Testis (tissue), 3 donors: ENCODE measurements around the gene ZNF500. TPM values are rescaled to one million over a fixed set of nuclear protein-coding genes. Genes with fewer than 3 reads are reported as not detected.

Source experiments
- DNase-seq: peaks from one replicate; pipeline ENCODE4 v3.0.0-alpha.2; 2019
- H3K27ac ChIP-seq, 2 donors: fragments of 200-600 bp; sonication (generic); one replicate each; pipeline ENCODE4 v1.5.1; 2019
- H3K27me3 ChIP-seq: fragments of 200-600 bp; sonication (generic); one replicate; pipeline ENCODE4 v1.5.1; 2019
- H3K36me3 ChIP-seq: fragments of 200-600 bp; sonication (generic); one replicate; pipeline ENCODE4 v1.5.1; 2017; ENCODE audit warnings: low read depth; ENCODE audit errors: missing control alignments
- H3K4me1 ChIP-seq: fragments of 200-600 bp; sonication (generic); one replicate; pipeline ENCODE4 v1.5.1; 2019
- H3K4me3 ChIP-seq, 2 donors: fragments of 200-600 bp; sonication (generic); one replicate each; pipeline ENCODE4 v1.5.1; 2017 to 2019
- H3K9me3 ChIP-seq: fragments of 200-600 bp; sonication (generic); one replicate; pipeline ENCODE4 v1.5.1; 2017
- CTCF ChIP-seq, 3 experiments: fragments of 450-650 bp in 2 of 3; fragments of 200-600 bp in 1 of 3; sonication (generic) in 1 of 3; IDR thresholded peaks; one replicate each; pipeline ENCODE4 v1.5.1; 2016 to 2019; ENCODE audit warnings: antibody characterized with exemption in 3 of 3, mild to moderate bottlenecking in 2 of 3, moderate library complexity in 1 of 3
- POLR2A ChIP-seq: fragments of 450-650 bp; IDR thresholded peaks from one replicate; pipeline ENCODE4 v1.6.1; 2017; ENCODE audit warnings: antibody characterized with exemption, mild to moderate bottlenecking, moderate library complexity
- WGBS, 2 donors: methylation state at CpG; one replicate each; pipeline ENCODE4 v1.1.5; 2018; 5-methylcytosine and 5-hydroxymethylcytosine counted together
- intact Hi-C: fragments of 100-400 bp; cut with DNase I; formaldehyde crosslinking; loops from one replicate; pipeline ENCODE4 v1.15.1; 2023; ENCODE audit warnings: low total_unique reads
- polyA plus RNA-seq: library from polyadenylated mRNA; stranded (reverse); fragments of 350-450 nt; fragmentation: Illumina TruSeq; extraction: RNeasy Lipid Tissue Mini Kit (QIAGEN cat#74804); gene quantifications from one replicate; pipeline ENCODE4 v1.2.3, GENCODE V29; 2014; ENCODE audit warnings: low read depth, low replicate concordance; ENCODE audit not compliant: insufficient read depth
- total RNA-seq, 2 donors: library from RNA; depleted of rRNA; stranded (reverse); fragments of >200 nt; gene quantifications; one replicate each; pipeline ENCODE4 v1.2.3, GENCODE V29; 2016

ZNF500 gene
- total and polyA plus RNA-seq, 3 donors from 2014 or later: 12.5 to 24.9 (median 24.3) TPM

GRCh38 chr16:4760221-4760910 is 6.6 kb downstream of the ZNF500 start:
- Histone ChIP-seq H3K27ac (no peak overlapping the region), H3K36me3 (no peaks in the 10 kb centered on the region), H3K4me1 (peaks cover under 1% of the 10 kb centered on the region), H3K9me3 (no peaks in the 10 kb centered on the region), H3K4me3 (no peak overlapping the region), H3K27me3 (no peaks in the 10 kb centered on the region)
- no peak for DNase-seq
- WGBS, 2 donors: 86 to 91% methylated on average over 21 to 23 of the region's 23 CpGs
- intact Hi-C loops: loop anchor here (10.0 kb wide), 1 partner anchor 156 kb away; no protein-coding TSS in a partner anchor
- no peak for TF ChIP-seq POLR2A
- TF ChIP-seq CTCF (IDR thresholded peaks at IDR 0.05): no peak

GRCh38 chr16:4755687-4756086 is 11.3 kb downstream of the ZNF500 start:
- Histone ChIP-seq H3K36me3 (no peaks in the 10 kb centered on the region), H3K27me3 (no peaks in the 10 kb centered on the region), H3K4me1 (no peaks in the 10 kb centered on the region), H3K9me3 (no peaks in the 10 kb centered on the region), H3K4me3 (no peak overlapping the region), H3K27ac (no peak overlapping the region)
- TF ChIP-seq POLR2A (no peak), CTCF (IDR thresholded peaks at IDR 0.05) (no peak)
- 94 to 95% methylated on average over 6 of the region's 6 CpGs for WGBS, 2 donors
- intact Hi-C loops: no loop called here
- no peak for DNase-seq

GRCh38 chr16:4754865-4755264 is 12.1 kb downstream of the ZNF500 start:
- H3K36me3 ChIP-seq: no peaks in the 10 kb centered on the region
- H3K27ac ChIP-seq: no peak overlapping the region
- H3K4me3 ChIP-seq: no peak overlapping the region
- no peaks in the 10 kb centered on the region for H3K9me3 ChIP-seq
- WGBS, 2 donors: 99 to 100% methylated on average over 4 of the region's 4 CpGs
- H3K27me3 ChIP-seq: no peaks in the 10 kb centered on the region
- intact Hi-C loops: no loop called here
- no peak for DNase-seq
- no peak for TF ChIP-seq CTCF (IDR thresholded peaks at IDR 0.05)
- TF ChIP-seq POLR2A: no peak
- H3K4me1 ChIP-seq: no peaks in the 10 kb centered on the region

DNA sequence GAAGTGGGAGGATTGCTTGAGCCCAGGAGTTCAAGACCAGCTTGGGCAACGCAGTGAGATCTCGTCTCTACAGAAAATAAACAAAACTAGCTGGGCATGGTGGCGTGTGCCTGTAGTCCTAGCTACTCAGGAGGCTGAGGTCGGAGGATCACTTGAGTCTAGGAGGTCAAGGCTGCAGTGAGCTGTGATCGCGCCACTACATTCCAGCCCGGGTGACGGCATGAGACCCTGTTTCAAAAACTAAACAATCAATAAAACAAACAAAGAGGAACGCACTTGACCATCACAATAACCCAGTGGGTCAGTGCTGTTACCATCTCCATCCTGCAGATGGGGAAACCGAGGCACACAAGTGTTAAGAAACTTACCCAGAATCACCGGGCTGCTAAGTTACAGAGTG is 13.7 kb downstream of the ZNF500 start:
- 87 to 88% methylated on average over 11 of the region's 11 CpGs for WGBS, 2 donors
- TF ChIP-seq POLR2A (no peak), CTCF (IDR thresholded peaks at IDR 0.05) (no peak)

More for the DNA sequence above, 13.7 kb downstream of the ZNF500 start:
- Histone ChIP-seq H3K9me3 (no peaks in the 10 kb centered on the region), H3K4me1 (no peaks in the 10 kb centered on the region), H3K4me3 (no peak overlapping the region), H3K36me3 (no peaks in the 10 kb centered on the region), H3K27me3 (no peaks in the 10 kb centered on the region), H3K27ac (no peak overlapping the region)
- intact Hi-C loops: no loop called here
- DNase-seq: no peak
